GM18870 (cell line): ENCODE data around the gene PTPN18.
"Not testable (repeated sequence)": the region's sequence is repeated elsewhere in the genome, so short reads cannot be mapped to it uniquely, and the experiment has no call there.

Experiments used
- ATAC-seq: cut with Tn5 transposase; IDR thresholded peaks from one replicate; pipeline ENCODE4 v1.9.1; 2021; ENCODE audit warnings: moderate library complexity; ENCODE audit not compliant: unreplicated experiment

PTPN18 gene

GRCh38 chr2:130355578-130356431 is at the start of gene PTPN18:
Gene PTPN18, plus strand, starts transcription at chr2:130356056. Its CDS starts 52 bp downstream, at chr2:130356108.
- ATAC-seq, result peak; percentile 63

GRCh38 chr2:130307850-130308249 is 48.0 kb upstream of the PTPN18 start:
- ATAC-seq, result no peak

- ATAC-seq, result no peak
Measured at GRCh38 chr2:130310881-130311280, 45.0 kb upstream of the PTPN18 start.

GRCh38 chr2:130313812-130314334 is 42.0 kb upstream of the PTPN18 start:
- ATAC-seq, result no peak

GRCh38 chr2:130314377-130314776 is 41.5 kb upstream of the PTPN18 start:
- ATAC-seq, result no peak

GRCh38 chr2:130316596-130316995 is 39.3 kb upstream of the PTPN18 start:
- ATAC-seq, result no peak

GRCh38 chr2:130318906-130319305 is 37.0 kb upstream of the PTPN18 start:
- ATAC-seq, result no peak

GRCh38 chr2:130319536-130319935 is 36.3 kb upstream of the PTPN18 start:
- ATAC-seq, result no peak

GRCh38 chr2:130327703-130328527 is 27.9 kb upstream of the PTPN18 start:
- no peak for ATAC-seq

GRCh38 chr2:130328710-130329109 is 27.1 kb upstream of the PTPN18 start:
- no peak for ATAC-seq

- peak; percentile 73 for ATAC-seq
Measured at GRCh38 chr2:130332271-130333073, 23.4 kb upstream of the PTPN18 start.

GRCh38 chr2:130333253-130333652 is 22.6 kb upstream of the PTPN18 start:
- not testable (repeated sequence) for ATAC-seq

GRCh38 chr2:130334026-130334425 is 21.8 kb upstream of the PTPN18 start:
- ATAC-seq, result no peak

- no peak for ATAC-seq
Measured at GRCh38 chr2:130335226-130335625, 20.6 kb upstream of the PTPN18 start.

GRCh38 chr2:130336150-130336876 is 19.5 kb upstream of the PTPN18 start:
- no peak for ATAC-seq

GRCh38 chr2:130336877-130337734 is 18.8 kb upstream of the PTPN18 start:
- no peak for ATAC-seq

GRCh38 chr2:130337735-130338325 is 18.0 kb upstream of the PTPN18 start:
- no peak for ATAC-seq

GRCh38 chr2:130338793-130339345 is 17.0 kb upstream of the PTPN18 start:
- no peak for ATAC-seq
